CD4-positive, alpha-beta T cell treated with Interleukin-17A for 1 hour (primary cell): Measurements from ENCODE around the gene DLG2.

Source experiments
- DNase-seq: peaks from one replicate; pipeline ENCODE4 v3.0.0-alpha.2; 2020

The DLG2 gene

GRCh38 chr11:83528225-83528624 lies 2098.9 kb downstream of the DLG2 start:
- DNase-seq, result no peak

- no peak for DNase-seq
Measured at GRCh38 chr11:83523676-83524075, 2103.5 kb downstream of the DLG2 start.

GRCh38 chr11:83522911-83523310 lies 2104.2 kb downstream of the DLG2 start:
- DNase-seq, result no peak

GRCh38 chr11:83521647-83522596 lies 2105.2 kb downstream of the DLG2 start:
- no peak for DNase-seq

GRCh38 chr11:83520849-83521248 lies 2106.3 kb downstream of the DLG2 start:
- no peak for DNase-seq

GRCh38 chr11:83511646-83512045 lies 2115.5 kb downstream of the DLG2 start:
- no peak for DNase-seq

- DNase-seq, result no peak
Measured at GRCh38 chr11:83510530-83511460, 2116.3 kb downstream of the DLG2 start.

GRCh38 chr11:83508804-83509203 lies 2118.3 kb downstream of the DLG2 start:
- DNase-seq, result no peak

GRCh38 chr11:83502041-83502440 lies 2125.1 kb downstream of the DLG2 start:
- DNase-seq, result no peak

GRCh38 chr11:83493917-83494316 lies 2133.2 kb downstream of the DLG2 start:
- no peak for DNase-seq

GRCh38 chr11:83493034-83493433 lies 2134.1 kb downstream of the DLG2 start:
- no peak for DNase-seq

GRCh38 chr11:83483808-83484207 lies 2143.3 kb downstream of the DLG2 start:
- no peak for DNase-seq

- DNase-seq, result no peak
Measured at GRCh38 chr11:83480811-83481210, 2146.3 kb downstream of the DLG2 start.

GRCh38 chr11:83480251-83480650 lies 2146.9 kb downstream of the DLG2 start:
- DNase-seq, result no peak

- no peak for DNase-seq
Measured at GRCh38 chr11:83477772-83478171, 2149.4 kb downstream of the DLG2 start.

- DNase-seq, result no peak
Measured at GRCh38 chr11:83475760-83476159, 2151.4 kb downstream of the DLG2 start.

GRCh38 chr11:83473743-83474142 lies 2153.4 kb downstream of the DLG2 start:
- DNase-seq, result no peak

- no peak for DNase-seq
Measured at GRCh38 chr11:83472806-83473205, 2154.3 kb downstream of the DLG2 start.

- no peak for DNase-seq
Measured at GRCh38 chr11:83471831-83472727, 2155.1 kb downstream of the DLG2 start.

- DNase-seq, result no peak
Measured at GRCh38 chr11:83467837-83468236, 2159.3 kb downstream of the DLG2 start.

- no peak for DNase-seq
Measured at GRCh38 chr11:83464160-83464944, 2162.8 kb downstream of the DLG2 start.

- DNase-seq, result no peak
Measured at GRCh38 chr11:83459798-83460197, 2167.3 kb downstream of the DLG2 start.
